Measurements from ENCODE around the gene EPHX1.

GRCh38 chr1:225879521-225880221 lies 69.7 kb downstream of the EPHX1 start:
- TF ChIP-seq, protein P1, sequence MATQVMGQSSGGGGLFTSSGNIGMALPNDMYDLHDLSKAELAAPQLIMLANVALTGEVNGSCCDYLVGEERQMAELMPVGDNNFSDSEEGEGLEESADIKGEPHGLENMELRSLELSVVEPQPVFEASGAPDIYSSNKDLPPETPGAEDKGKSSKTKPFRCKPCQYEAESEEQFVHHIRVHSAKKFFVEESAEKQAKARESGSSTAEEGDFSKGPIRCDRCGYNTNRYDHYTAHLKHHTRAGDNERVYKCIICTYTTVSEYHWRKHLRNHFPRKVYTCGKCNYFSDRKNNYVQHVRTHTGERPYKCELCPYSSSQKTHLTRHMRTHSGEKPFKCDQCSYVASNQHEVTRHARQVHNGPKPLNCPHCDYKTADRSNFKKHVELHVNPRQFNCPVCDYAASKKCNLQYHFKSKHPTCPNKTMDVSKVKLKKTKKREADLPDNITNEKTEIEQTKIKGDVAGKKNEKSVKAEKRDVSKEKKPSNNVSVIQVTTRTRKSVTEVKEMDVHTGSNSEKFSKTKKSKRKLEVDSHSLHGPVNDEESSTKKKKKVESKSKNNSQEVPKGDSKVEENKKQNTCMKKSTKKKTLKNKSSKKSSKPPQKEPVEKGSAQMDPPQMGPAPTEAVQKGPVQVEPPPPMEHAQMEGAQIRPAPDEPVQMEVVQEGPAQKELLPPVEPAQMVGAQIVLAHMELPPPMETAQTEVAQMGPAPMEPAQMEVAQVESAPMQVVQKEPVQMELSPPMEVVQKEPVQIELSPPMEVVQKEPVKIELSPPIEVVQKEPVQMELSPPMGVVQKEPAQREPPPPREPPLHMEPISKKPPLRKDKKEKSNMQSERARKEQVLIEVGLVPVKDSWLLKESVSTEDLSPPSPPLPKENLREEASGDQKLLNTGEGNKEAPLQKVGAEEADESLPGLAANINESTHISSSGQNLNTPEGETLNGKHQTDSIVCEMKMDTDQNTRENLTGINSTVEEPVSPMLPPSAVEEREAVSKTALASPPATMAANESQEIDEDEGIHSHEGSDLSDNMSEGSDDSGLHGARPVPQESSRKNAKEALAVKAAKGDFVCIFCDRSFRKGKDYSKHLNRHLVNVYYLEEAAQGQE (IDR thresholded peaks at IDR 0.05; ENCODE audit: low read depth): no peak
- TF ChIP-seq RAD21 (IDR thresholded peaks at IDR 0.05; ENCODE audit: low read depth) (no peak), USF1 (IDR thresholded peaks at IDR 0.05) (no peak), EP300 (IDR thresholded peaks at IDR 0.05; ENCODE audit: borderline replicate concordance) (no peak), CEBPB (IDR thresholded peaks at IDR 0.05) (no peak)
- TF ChIP-seq, protein P2, sequence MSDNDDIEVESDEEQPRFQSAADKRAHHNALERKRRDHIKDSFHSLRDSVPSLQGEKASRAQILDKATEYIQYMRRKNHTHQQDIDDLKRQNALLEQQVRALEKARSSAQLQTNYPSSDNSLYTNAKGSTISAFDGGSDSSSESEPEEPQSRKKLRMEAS (IDR thresholded peaks at IDR 0.05): no peak
